Osteoblast (primary cell): ENCODE results near the gene MTFMT. TPM values are rescaled to one million over a fixed set of nuclear protein-coding genes. Genes with fewer than 3 reads are reported as not detected.

Source experiments
- DNase-seq: peaks from one replicate; pipeline ENCODE4 v3.0.0; 2011; ENCODE audit warnings: low spot score, mixed read lengths; ENCODE audit not compliant: insufficient read length; ENCODE audit errors: missing footprints
- H2AFZ ChIP-seq: 2 replicates; pipeline ENCODE4 v1.6.0; 2011; ENCODE audit warnings: mild to moderate bottlenecking, low read length
- H3K27ac ChIP-seq: 2 replicates; pipeline ENCODE4 v1.5.1; 2011; ENCODE audit warnings: mild to moderate bottlenecking, low read depth, low read length, moderate library complexity
- H3K27me3 ChIP-seq: 2 replicates; pipeline ENCODE4 v1.6.0; 2012; ENCODE audit warnings: mild to moderate bottlenecking, control low read depth, inconsistent platforms, low read length, moderate library complexity; ENCODE audit not compliant: insufficient read depth
- H3K36me3 ChIP-seq: 2 replicates; pipeline ENCODE4 v1.5.1; 2011; ENCODE audit warnings: mild to moderate bottlenecking, low read length, control low read depth, moderate library complexity; ENCODE audit not compliant: insufficient read depth
- H3K4me1 ChIP-seq: 2 replicates; pipeline ENCODE4 v1.5.1; 2011; ENCODE audit warnings: mild to moderate bottlenecking, low read length, control low read depth, moderate library complexity; ENCODE audit not compliant: insufficient read depth
- H3K4me2 ChIP-seq: 2 replicates; pipeline ENCODE4 v1.6.0; 2011; ENCODE audit warnings: mild to moderate bottlenecking, low read length; ENCODE audit not compliant: insufficient read depth
- H3K4me3 ChIP-seq: fragments of 200-600 bp; sonication (generic); 3 replicates; pipeline ENCODE4 v1.5.1; 2012; ENCODE audit warnings: mild to moderate bottlenecking, low read length, inconsistent platforms; ENCODE audit not compliant: insufficient read depth
- H3K79me2 ChIP-seq: 2 replicates; pipeline ENCODE4 v1.6.0; 2012; ENCODE audit warnings: mild to moderate bottlenecking, low read length, control low read depth, inconsistent platforms; ENCODE audit not compliant: insufficient read depth
- H3K9me3 ChIP-seq: 2 replicates; pipeline ENCODE4 v1.5.1; 2011; ENCODE audit warnings: low read depth, low read length, control low read depth
- H4K20me1 ChIP-seq: 2 replicates; pipeline ENCODE4 v1.6.0; 2012; ENCODE audit warnings: mild to moderate bottlenecking, low read length, control low read depth; ENCODE audit not compliant: insufficient read depth
- total RNA-seq: library from RNA; depleted of rRNA; stranded (reverse); fragments of >200 nt; gene quantifications from 2 replicates; pipeline ENCODE4 v1.2.3, GENCODE V29; 2012
- TF ChIP-seq, protein P1 (sequence below): IDR thresholded peaks from 2 replicates; pipeline ENCODE4 v1.5.1; 2011; ENCODE audit warnings: mild to moderate bottlenecking, low read depth, low read length, moderate library complexity; ENCODE audit errors: extremely low read depth

Gene MTFMT
- total RNA-seq, 1 donor, result 31.8 TPM

DNA sequence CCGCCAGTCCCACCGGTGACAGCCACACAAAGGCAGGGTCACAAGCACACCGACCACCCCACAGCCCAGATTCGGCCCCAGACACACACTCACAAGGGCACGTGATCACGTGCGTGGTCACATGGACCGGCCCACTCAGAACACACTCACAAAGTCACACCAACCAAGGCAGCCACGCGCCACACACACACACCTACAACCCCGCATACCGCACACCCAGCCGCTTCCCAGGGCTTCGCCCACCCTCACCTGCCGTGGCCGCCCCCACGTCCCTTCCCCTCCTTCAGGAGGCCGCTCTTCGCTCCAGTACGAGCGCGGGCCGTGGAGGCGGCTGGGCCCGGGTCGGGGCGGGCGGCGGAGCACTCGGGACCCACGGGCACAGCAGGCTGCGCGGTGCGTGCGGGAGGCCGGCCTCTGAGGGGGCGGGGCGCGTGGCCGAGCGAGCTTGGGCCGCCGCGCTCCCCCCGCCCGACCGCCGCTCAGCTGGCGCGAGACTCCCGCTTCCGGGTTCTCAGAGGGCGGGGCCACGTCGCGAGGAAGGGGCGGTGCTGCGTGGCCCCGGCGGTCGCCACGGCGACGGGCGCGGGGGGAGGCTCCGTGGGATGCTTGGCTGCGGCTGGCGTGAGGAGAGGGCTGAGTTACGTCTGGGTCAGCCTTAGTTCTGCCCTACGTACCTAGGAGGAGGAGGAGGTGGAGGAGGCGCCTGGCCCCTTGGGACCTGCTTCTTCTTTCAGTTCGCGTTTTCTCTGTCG lies 39.8 kb downstream of the MTFMT start, which contains the start of gene SPG21:
Gene SPG21 (minus strand): TSS at position 499 of the 752 bp plus-strand sequence. CDS start 6,345 bp downstream, outside the sequence.
- Histone ChIP-seq H3K36me3 (no peaks in the 10 kb centered on the region), H3K4me2 (peak within 1 kb of the TSS; percentile 90), H3K4me3 (peak within 1 kb of the TSS; percentile 100), H3K27ac (peak within 1 kb of the TSS; percentile 97), H3K27me3 (no peaks in the 10 kb centered on the region), H3K9me3 (no peaks in the 10 kb centered on the region), H3K4me1 (peaks cover 17% of the 10 kb centered on the region), H3K79me2 (peaks cover 49% of the 10 kb centered on the region), H4K20me1 (peaks cover 6% of the 10 kb centered on the region), H2AFZ (peak within 1 kb of the TSS; percentile 94)
- DNase-seq, result peak; percentile 97
- TF ChIP-seq, protein P1, sequence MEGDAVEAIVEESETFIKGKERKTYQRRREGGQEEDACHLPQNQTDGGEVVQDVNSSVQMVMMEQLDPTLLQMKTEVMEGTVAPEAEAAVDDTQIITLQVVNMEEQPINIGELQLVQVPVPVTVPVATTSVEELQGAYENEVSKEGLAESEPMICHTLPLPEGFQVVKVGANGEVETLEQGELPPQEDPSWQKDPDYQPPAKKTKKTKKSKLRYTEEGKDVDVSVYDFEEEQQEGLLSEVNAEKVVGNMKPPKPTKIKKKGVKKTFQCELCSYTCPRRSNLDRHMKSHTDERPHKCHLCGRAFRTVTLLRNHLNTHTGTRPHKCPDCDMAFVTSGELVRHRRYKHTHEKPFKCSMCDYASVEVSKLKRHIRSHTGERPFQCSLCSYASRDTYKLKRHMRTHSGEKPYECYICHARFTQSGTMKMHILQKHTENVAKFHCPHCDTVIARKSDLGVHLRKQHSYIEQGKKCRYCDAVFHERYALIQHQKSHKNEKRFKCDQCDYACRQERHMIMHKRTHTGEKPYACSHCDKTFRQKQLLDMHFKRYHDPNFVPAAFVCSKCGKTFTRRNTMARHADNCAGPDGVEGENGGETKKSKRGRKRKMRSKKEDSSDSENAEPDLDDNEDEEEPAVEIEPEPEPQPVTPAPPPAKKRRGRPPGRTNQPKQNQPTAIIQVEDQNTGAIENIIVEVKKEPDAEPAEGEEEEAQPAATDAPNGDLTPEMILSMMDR, result no peak

DNA sequence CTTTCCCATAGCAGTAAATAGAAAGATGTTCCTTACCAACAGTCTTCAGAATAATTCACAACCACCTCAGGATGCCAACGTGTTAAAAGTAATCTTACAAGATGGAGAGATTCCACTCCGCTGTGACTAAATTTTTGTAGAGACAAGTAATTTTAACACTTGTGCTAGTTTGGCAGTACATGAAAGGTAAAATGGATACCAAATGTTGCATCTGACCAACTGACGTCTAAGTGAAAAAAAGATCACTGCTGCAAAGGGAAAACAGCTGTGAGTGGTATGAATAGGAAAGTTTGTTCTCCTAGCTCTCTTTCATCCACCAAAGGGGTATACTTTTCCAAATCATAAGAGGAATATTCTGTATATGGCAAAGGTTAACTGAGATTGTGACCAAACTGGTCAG lies 42.3 kb downstream of the MTFMT start:
- Histone ChIP-seq H3K4me2 (no peak overlapping the region), H3K36me3 (peaks cover 6% of the 10 kb centered on the region), H3K27ac (no peak overlapping the region), H3K4me1 (peaks cover 17% of the 10 kb centered on the region), H3K9me3 (no peaks in the 10 kb centered on the region), H2AFZ (no peak overlapping the region), H3K4me3 (no peak overlapping the region), H3K27me3 (no peaks in the 10 kb centered on the region), H4K20me1 (peaks cover 8% of the 10 kb centered on the region), H3K79me2 (peaks cover 70% of the 10 kb centered on the region)
- TF ChIP-seq, protein P1, result no peak
- DNase-seq, result peak; percentile 17

DNA sequence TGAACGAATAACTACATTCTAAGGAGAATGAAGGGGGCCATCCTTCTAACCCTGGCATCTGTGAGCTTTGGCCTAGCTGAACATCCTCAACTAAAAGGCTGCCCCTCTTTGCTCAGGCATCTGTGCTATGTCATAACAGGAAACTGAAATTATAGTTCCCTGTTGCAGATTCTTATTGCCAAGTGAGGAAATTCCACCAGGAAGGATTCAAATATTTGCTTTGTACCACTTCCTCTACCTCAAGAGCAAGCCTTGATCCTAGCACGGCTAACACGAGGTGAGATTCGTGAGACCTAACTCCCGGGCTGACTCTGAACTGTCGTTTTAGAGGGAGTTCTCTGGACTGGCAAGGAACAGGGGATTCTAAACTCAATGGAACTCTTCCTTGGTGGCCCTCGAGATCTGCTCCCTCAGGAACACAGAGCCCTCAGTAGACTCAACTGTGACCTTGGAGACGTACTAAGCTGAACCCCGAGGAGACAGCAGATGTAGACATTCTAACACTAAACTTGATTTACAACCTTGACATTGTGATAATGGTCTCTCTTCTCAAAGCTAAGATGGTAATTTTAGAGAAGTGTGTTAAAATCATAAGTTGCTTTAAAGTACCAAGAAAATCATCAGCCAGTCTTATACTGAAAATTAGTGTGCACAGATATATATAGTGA lies 43.9 kb downstream of the MTFMT start:
- peak overlapping the region; percentile 45 for H3K27ac ChIP-seq
- peak overlapping the region; percentile 77 for H2AFZ ChIP-seq
- peaks cover 18% of the 10 kb centered on the region for H3K4me1 ChIP-seq
- H3K27me3 ChIP-seq, result no peaks in the 10 kb centered on the region
- peaks cover 14% of the 10 kb centered on the region for H4K20me1 ChIP-seq
- H3K4me2 ChIP-seq, result peak overlapping the region; percentile 44
- peaks cover 78% of the 10 kb centered on the region for H3K79me2 ChIP-seq
- H3K36me3 ChIP-seq, result peaks cover 12% of the 10 kb centered on the region
- no peaks in the 10 kb centered on the region for H3K9me3 ChIP-seq
- no peak overlapping the region for H3K4me3 ChIP-seq
- peak; percentile 74 for DNase-seq
- TF ChIP-seq, protein P1, result no peak

DNA sequence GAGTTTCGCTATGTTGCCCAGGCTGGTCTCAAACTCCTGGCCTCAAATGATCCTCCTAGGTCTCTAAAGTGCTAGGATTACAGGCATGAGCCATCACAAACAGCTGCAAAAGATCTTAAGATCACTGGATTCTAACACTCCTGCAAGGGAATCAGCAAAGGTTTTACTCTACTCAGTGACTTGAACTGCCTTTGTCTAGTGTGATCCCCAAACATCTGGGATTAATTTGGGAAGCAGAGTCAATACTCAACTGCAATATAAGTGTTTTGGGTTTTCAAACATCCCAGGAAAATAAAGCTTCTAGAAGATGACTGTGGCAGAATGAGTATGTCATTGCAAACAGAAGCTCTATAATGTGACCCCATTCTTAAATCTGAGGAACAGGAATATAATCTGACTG lies 47.0 kb downstream of the MTFMT start:
- H3K9me3 ChIP-seq, result no peaks in the 10 kb centered on the region
- no peak overlapping the region for H3K4me3 ChIP-seq
- H4K20me1 ChIP-seq, result peaks cover 14% of the 10 kb centered on the region
- H3K27ac ChIP-seq, result no peak overlapping the region
- H3K4me2 ChIP-seq, result no peak overlapping the region
- H3K4me1 ChIP-seq, result peaks cover 9% of the 10 kb centered on the region
- H3K36me3 ChIP-seq, result peaks cover 26% of the 10 kb centered on the region
- no peak for DNase-seq
- H2AFZ ChIP-seq, result no peak overlapping the region
- H3K79me2 ChIP-seq, result peaks cover 61% of the 10 kb centered on the region
- no peaks in the 10 kb centered on the region for H3K27me3 ChIP-seq
- TF ChIP-seq, protein P1, result no peak
